ENCODE data around the gene LTB4R2. TPM values are rescaled to one million over a fixed set of nuclear protein-coding genes. Genes with fewer than 3 reads are reported as not detected.

LTB4R2 gene
- polyA plus RNA-seq, 3 donors from 2014 or later: 2.1 to 4.9 (median 3.9) TPM

DNA sequence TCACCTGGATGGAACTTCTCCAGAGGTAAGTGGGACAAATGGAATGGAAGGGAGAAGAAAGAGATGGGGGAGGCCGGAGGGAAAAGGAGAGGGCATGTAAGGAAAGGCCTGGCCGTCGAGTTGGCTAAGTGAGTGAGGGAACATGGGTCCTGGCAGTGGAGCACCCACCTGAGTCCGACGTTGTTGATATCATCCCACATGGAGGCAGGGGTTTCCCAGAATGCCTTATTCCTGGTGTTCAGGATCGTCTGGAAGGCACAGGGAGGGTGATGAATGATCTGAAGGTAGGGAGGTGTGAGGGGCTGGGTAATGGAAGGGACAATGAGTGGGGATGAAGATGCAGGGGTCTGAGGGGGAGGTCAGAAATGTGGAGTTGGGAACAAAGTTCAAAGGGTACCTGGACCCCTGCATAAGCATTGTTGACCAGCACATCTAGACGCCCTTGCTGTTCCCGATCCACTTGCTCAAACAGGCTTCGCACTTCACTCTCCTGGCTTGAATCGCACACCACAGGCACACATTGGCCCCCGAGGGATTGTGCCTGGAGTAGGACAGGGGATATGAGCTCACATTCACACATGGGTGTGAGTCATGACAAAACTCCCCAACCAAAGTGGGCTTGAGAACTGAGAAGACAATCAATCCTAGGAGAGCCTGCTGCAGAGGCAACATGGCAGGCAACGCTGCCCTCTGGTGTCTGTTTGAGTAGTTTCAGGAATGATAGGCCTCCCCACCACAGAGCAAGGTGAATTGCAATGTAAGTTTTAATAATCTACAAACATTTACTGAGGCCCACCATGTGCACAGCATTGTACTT, 13.4 kb upstream of the LTB4R2 start:
- Mint-ChIP-seq H3K27ac (peak overlapping the region; percentile 73 to 96 (median 82)), H3K9me3 (no peaks in the 10 kb centered on the region), H3K4me1 (peaks cover 44 to 57% of the 10 kb centered on the region in 2 donors), H3K27me3 (ENCODE audit: low read depth in 3 of 3) (peaks cover 2 to 8% (median 8%) of the 10 kb centered on the region in 3 donors), H3K4me3 (peak overlapping the region in 2 of 5 donors; percentile 12 to 23), H3K36me3 (peaks cover 13 to 40% (median 14%) of the 10 kb centered on the region in 3 donors)
- peak; percentile 72 to 77 (median 75) for DNase-seq

DNA sequence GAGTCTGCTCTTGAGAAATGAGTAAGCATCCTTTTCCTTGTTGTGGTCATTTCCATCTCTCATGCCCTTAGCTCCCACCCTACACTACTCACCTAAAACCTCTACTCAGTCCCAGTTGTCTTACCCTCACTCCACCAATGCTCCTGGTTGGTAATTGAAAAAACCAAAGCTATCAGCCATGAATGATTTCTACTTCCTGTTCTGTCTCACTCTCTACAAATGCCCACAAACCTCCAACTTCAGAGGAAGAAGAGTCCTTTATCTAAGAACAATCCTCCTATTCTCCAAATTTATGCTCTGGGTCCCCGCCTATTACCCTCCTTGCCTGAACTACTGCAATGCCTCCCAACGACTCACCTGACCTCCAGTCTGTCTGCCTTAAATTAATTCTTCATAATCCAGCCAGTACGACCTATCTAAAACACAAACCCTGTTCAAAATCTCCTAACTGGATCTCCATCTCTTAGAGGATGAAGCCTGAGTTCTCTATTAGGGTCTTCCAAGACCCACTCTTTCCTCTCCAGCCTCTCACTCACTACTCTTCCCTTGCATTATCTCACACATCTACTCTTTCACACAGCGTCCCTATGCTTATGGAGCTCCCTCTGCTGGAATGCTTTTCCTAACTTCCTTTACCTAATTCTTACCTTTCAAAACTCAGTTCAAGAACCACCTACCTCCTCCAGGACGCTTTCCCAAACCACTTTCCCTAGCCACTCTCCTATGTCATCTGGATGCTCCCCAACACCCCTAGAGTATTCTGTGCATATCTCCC, 12.6 kb upstream of the LTB4R2 start:
- H3K4me1 Mint-ChIP-seq: peaks cover 49 to 63% of the 10 kb centered on the region in 2 donors
- H3K9me3 Mint-ChIP-seq: no peaks in the 10 kb centered on the region
- no peak for DNase-seq
- peaks cover 13 to 41% (median 14%) of the 10 kb centered on the region in 3 donors for H3K36me3 Mint-ChIP-seq
- H3K4me3 Mint-ChIP-seq: no peak overlapping the region
- H3K27me3 Mint-ChIP-seq (ENCODE audit: low read depth in 3 of 3): peaks cover 2 to 8% (median 8%) of the 10 kb centered on the region in 3 donors
- H3K27ac Mint-ChIP-seq: peak overlapping the region; percentile 73 to 96 (median 82)

DNA sequence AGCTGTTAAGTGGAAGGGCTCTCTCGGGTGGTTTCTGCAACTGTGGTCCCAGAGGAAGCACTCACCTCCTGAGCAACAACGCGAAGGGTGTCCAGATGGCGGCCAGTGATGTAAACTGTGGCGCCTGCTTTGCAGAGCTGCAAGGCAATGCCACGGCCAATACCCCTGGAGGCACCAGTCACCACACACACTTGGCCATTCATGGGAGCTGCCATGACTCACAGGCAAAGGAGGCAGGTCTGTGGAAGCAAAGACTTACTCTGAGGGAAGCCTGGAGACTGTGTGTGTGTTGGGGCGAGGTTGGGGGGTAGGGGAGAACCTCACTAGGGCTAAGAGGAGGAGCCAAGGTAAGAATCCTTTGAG, 11.1 kb upstream of the LTB4R2 start:
- no peaks in the 10 kb centered on the region for H3K9me3 Mint-ChIP-seq
- peak overlapping the region; percentile 90 to 96 (median 93) for H3K4me3 Mint-ChIP-seq
- H3K4me1 Mint-ChIP-seq: peaks cover 49 to 63% of the 10 kb centered on the region in 2 donors
- H3K36me3 Mint-ChIP-seq: peaks cover 13 to 41% (median 21%) of the 10 kb centered on the region in 3 donors
- peaks cover 2 to 8% (median 6%) of the 10 kb centered on the region in 3 donors for H3K27me3 Mint-ChIP-seq (ENCODE audit: low read depth in 3 of 3)
- peak overlapping the region; percentile 83 to 99 (median 96) for H3K27ac Mint-ChIP-seq
- DNase-seq: no peak

DNA sequence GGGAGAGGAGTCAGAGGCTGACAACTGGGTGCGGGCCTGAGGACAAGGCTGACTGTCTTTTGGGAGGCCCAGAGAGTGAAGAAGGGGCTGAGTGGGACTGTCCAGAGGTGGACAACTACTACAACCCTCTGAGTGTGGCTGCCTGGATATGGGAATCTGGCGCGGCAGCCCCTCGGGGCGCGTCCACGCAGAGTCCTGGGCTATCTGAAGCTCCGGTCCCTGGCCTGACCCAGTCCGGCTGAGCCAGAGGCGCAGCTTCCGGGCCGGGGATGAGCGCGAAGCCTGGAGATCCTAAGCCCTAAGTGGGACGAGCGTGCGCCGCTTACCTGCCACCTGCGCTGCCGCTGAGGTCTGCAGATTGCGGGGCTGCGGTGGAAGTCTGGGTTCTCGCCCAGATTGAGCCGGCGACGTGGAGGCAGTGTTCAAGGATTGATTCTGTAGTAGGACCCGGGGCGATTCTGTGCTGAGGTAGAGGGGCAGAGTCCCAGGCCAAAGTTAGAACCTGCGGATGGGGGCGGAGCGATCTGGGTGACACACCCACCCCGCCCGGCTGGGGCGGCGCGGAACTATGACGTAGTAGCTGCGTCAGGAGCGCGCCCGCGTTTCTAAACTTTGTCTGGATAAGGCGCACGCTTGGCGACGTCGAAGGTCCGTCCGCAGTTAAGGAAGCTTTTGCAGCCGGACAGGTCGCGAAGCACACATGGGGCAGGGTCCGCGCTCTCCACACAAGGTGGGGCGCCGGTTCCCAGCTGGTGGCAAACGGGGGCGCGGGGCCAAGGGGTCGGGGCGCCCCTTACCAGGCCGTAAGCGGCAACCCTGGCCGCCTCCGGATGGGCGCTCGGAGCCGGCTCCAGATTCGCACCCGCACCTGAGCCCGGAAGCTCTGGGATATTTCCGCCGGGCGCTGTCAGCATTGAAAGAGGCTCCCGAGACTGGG, 10.4 kb upstream of the LTB4R2 start, which contains the start of the genes DHRS1 and NOP9:
Gene DHRS1 (minus strand): TSS at position 526 of the 937 bp plus-strand sequence. CDS start 674 bp downstream, outside the sequence.
Gene NOP9 (plus strand): TSS at position 596 of the 937 bp plus-strand sequence. CDS start 105 bp downstream, at position 701.
- Mint-ChIP-seq H3K27ac (peak within 1 kb of the TSS; percentile 83 to 99 (median 96)), H3K4me3 (peak within 1 kb of the TSS; percentile 90 to 96 (median 93)), H3K27me3 (ENCODE audit: low read depth in 3 of 3) (peaks cover 2 to 8% (median 6%) of the 10 kb centered on the region in 3 donors), H3K36me3 (peaks cover 17 to 43% (median 21%) of the 10 kb centered on the region in 3 donors), H3K4me1 (peaks cover 49 to 63% of the 10 kb centered on the region in 2 donors), H3K9me3 (no peaks in the 10 kb centered on the region)
- peak; percentile 89 to 91 (median 90) for DNase-seq

DNA sequence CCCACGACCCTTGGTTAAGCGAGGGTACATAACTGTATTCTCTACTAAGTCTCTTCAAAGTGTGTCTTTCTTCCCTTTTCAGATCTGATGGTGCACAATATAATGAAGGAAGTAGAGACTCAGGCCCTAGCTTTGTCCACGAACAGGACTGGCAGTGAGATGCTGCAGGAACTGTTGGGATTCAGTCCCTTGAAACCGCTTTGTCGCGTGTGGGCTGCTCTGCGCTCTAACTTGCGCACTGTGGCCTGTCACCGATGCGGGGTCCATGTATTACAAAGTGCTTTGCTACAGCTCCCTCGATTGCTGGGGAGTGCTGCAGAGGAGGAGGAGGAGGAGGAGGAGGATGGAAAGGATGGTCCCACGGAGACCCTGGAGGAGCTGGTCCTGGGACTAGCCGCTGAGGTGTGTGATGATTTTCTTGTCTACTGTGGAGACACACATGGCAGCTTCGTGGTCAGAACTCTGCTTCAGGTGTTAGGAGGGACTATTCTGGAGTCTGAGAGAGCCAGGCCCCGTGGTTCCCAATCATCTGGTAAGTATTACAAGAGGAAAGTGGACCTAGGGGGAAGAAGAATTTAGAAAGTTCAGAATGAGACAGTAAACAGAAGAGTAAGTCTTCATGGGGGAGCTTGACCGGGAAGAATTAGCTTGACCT, 9.5 kb upstream of the LTB4R2 start:
- peaks cover 49 to 71% of the 10 kb centered on the region in 2 donors for H3K4me1 Mint-ChIP-seq
- H3K9me3 Mint-ChIP-seq: no peaks in the 10 kb centered on the region
- peak overlapping the region; percentile 90 to 96 (median 93) for H3K4me3 Mint-ChIP-seq
- peak overlapping the region; percentile 83 to 99 (median 96) for H3K27ac Mint-ChIP-seq
- H3K36me3 Mint-ChIP-seq: peaks cover 21 to 47% (median 24%) of the 10 kb centered on the region in 3 donors
- no peak for DNase-seq
- H3K27me3 Mint-ChIP-seq (ENCODE audit: low read depth in 3 of 3): peaks cover 2 to 8% (median 6%) of the 10 kb centered on the region in 3 donors

DNA sequence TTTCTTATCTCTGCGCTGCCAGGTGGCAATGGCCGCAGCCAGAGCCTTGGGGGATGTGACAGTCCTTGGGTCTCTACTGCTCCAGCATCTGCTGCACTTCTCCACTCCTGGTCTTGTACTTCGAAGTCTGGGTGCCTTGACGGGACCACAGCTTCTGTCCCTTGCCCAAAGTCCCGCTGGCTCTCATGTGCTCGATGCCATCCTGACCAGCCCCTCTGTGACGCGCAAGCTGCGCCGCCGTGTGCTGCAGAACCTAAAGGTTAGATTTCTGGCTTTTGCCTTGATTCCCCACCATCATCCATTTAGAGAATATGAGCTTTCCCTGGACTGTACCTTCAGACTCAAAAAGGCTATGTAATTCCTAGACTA, 5.9 kb upstream of the LTB4R2 start:
- H3K4me1 Mint-ChIP-seq: peaks cover 41 to 53% of the 10 kb centered on the region in 2 donors
- H3K27ac Mint-ChIP-seq: no peak overlapping the region
- H3K9me3 Mint-ChIP-seq: no peaks in the 10 kb centered on the region
- no peak overlapping the region for H3K4me3 Mint-ChIP-seq
- peaks cover 29 to 59% (median 36%) of the 10 kb centered on the region in 3 donors for H3K36me3 Mint-ChIP-seq
- DNase-seq: no peak
- peaks cover 2 to 6% (median 6%) of the 10 kb centered on the region in 3 donors for H3K27me3 Mint-ChIP-seq (ENCODE audit: low read depth in 3 of 3)

DNA sequence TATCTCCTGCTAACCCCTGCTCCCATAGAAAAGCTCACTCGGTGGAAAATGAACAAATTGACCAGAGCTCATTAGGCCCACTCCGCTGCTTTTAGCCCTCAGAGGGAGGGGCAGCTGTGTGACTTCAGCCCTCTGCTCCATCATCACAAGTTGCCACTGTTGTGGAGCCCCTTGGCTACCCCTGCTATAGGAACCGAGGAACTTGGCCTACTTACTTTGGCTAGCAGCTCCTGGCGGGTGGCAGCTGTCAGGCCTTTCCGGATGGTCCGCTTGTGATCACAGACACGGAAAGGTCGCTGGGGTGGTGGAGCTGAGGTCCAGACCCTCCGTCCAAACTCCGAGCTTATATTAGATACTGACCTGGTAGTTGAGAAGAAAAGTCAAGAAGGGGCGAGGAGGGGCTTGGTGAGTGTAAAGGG, 2.8 kb upstream of the LTB4R2 start:
- Mint-ChIP-seq H3K27ac (peak overlapping the region in 1 of 6 donors; percentile 60), H3K27me3 (ENCODE audit: low read depth in 3 of 3) (peaks cover 0 to 6% (median 3%) of the 10 kb centered on the region in 3 donors), H3K36me3 (peaks cover 25 to 55% (median 32%) of the 10 kb centered on the region in 3 donors), H3K9me3 (no peaks in the 10 kb centered on the region), H3K4me3 (no peak overlapping the region), H3K4me1 (peaks cover 40 to 46% of the 10 kb centered on the region in 2 donors)
- no peak for DNase-seq

DNA sequence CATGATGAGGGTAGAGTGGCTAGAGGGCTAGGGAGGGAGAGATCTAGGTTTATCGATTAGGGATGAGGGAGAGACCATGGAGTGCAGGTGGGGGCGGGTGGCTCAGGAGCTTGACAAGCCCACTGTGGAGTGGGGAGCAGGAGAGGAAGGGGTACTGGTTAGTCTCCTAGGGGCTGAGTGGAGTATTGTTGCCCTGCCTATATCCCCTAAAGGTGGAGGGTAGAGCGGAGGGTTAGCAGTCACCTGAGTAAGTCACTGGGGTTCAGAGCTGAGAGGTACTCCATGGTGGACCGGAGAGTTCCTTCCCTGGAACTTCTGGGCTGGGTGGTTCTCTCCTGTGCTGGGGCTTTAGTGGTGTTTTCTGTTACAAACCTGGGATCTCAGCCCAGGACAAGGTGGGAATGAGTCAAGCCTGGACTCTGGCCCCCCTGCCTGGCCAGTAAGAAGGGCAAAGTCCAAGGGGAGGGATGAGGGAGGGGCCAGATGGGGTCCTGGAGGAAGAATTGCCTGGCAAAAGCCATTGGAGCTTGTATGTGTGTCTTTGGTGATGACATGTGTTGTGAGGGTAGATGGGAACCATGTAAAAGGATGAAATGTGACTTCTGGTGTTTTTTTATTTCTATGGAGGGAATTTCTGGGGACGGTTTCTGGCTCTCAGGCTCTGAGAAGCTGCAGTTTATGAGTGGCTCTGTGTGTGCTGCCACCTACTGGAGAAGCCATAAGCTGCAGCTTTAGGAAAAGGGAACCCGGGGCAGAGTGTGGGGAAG, 2.2 kb upstream of the LTB4R2 start, which contains the start of gene CIDEB:
Gene CIDEB (minus strand): TSS at position 403 of the 767 bp plus-strand sequence. CDS start 119 bp downstream, at position 284.
- Mint-ChIP-seq H3K9me3 (no peaks in the 10 kb centered on the region), H3K36me3 (peaks cover 21 to 49% (median 32%) of the 10 kb centered on the region in 3 donors), H3K4me1 (peaks cover 46 to 52% of the 10 kb centered on the region in 2 donors), H3K27me3 (ENCODE audit: low read depth in 3 of 3) (peaks cover 0 to 6% (median 3%) of the 10 kb centered on the region in 3 donors), H3K4me3 (peak within 1 kb of the TSS in 3 of 5 donors; percentile 19 to 84 (median 54)), H3K27ac (peak within 1 kb of the TSS; percentile 82 to 98 (median 96))
- DNase-seq: peak; percentile 55 to 64 (median 58)

DNA sequence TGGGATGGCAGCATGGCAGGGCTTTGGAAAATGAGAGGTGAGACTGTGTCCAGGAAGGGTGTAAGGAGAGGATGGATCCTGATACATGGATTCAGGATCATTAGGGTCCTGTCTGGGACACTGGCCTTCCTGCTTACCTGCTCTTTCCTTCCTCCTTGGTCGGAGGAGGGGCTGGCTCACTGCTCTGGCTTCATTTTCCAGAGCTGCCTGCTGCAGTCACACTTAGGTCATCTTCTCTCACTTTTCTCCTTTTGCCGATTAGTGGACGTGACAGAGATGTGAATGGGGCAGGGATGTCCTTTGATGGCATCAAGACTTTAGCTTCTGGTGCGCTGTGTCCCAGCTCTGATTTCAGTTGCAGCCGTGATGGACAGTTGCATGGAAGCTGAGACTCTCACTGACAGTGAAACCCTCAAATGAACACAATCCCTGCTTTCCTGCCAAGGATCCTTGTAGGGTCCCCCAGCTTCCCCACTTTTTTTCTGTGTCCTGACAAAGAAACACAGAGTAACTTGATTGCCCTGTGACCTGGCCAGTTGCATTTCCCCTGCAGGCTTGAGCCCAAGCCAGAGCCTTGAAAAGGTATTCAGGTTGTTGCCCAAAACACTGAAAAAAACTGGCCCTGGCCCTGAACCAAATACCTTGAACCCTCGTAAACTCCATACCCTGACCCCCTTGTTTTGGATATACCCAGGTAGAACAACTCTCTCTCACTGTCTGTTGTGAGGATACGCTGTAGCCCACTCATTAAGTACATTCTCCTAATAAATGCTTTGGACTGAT, 1.4 kb upstream of the LTB4R2 start:
- DNase-seq: no peak
- Mint-ChIP-seq H3K9me3 (no peaks in the 10 kb centered on the region), H3K4me1 (peaks cover 53 to 59% of the 10 kb centered on the region in 2 donors), H3K27me3 (ENCODE audit: low read depth in 3 of 3) (peaks cover 6 to 11% (median 6%) of the 10 kb centered on the region in 3 donors), H3K36me3 (peaks cover 18 to 45% (median 32%) of the 10 kb centered on the region in 3 donors), H3K4me3 (peak overlapping the region in 3 of 5 donors; percentile 19 to 84 (median 54)), H3K27ac (peak overlapping the region; percentile 82 to 98 (median 96))

DNA sequence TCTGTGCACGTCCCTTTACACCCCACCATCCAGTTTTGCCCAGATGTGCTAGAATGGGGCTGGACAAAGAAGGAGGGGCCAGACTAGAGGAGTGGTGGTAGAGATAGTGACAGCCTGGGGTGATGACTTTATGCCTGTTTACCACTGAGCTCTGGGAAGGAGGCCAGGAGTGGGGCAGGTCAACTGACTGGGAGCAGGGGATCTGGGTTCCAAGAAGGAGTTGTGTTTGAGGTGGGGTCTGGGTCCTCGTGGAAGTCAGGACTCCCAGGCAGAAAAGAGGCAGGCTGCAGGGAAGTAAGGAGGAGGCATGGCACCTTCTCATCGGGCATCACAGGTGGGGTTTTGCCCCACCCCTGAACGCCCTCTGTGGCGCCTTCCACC, 315 bp downstream of the LTB4R2 start:
- Mint-ChIP-seq H3K9me3 (no peaks in the 10 kb centered on the region), H3K27ac (peak overlapping the region; percentile 91 to 98 (median 96)), H3K36me3 (peaks cover 12 to 31% (median 21%) of the 10 kb centered on the region in 3 donors), H3K4me3 (peak overlapping the region; percentile 79 to 95 (median 84)), H3K27me3 (ENCODE audit: low read depth in 3 of 3) (peaks cover 8 to 17% (median 10%) of the 10 kb centered on the region in 3 donors), H3K4me1 (peaks cover 70 to 71% of the 10 kb centered on the region in 2 donors)
- DNase-seq: no peak

Data from immature natural killer cell (primary cell).